SK-N-SH (cell line): ENCODE results near the gene CALR3. TPM values are rescaled to one million over a fixed set of nuclear protein-coding genes. Genes with fewer than 3 reads are reported as not detected.

Source experiments
- CTCF ChIA-PET: fragments of 300-600, 350-600 bp; formaldehyde crosslinking; extraction: SDS; loops from one replicate; lab custom pipeline; 2021; lab: Yijun Ruan, JAX
- POLR2A ChIA-PET: fragments of 350-600 bp; sonication (Branson Sonifier 250); formaldehyde crosslinking; extraction: SDS; loops from one replicate; lab custom pipeline; 2020; ENCODE audit warnings: antibody characterized with exemption, inconsistent platforms; lab: Yijun Ruan, JAX
- DNase-seq: peaks from one replicate; pipeline ENCODE4 v3.0.0; 2012
- H2AFZ ChIP-seq: fragments of 200-600 bp; sonication (generic); 2 replicates; pipeline ENCODE4 v1.8.1; 2016; ENCODE audit warnings: antibody characterized with exemption, mild to moderate bottlenecking, low read depth
- H3F3A ChIP-seq: fragments of 200-600 bp; sonication (generic); replicated peaks from 2 replicates; pipeline ENCODE3; 2016; ENCODE audit warnings: antibody characterized with exemption, mild to moderate bottlenecking; ENCODE audit not compliant: insufficient read depth
- H3K27ac ChIP-seq, 2 experiments: fragments of 200-500 bp in 1 of 2; fragments of 200-600 bp in 1 of 2; sonication (Bioruptor generic) in 1 of 2; sonication (generic), shearing (Covaris generic) in 1 of 2; 2 replicates each; pipeline versions ENCODE4 v1.5.1 to v1.6.1; 2014 to 2016; ENCODE audit warnings: low read depth in 2 of 2, inconsistent platforms in 1 of 2, low read length in 1 of 2, mild to moderate bottlenecking in 1 of 2, mixed read lengths in 1 of 2
- H3K27me3 ChIP-seq: fragments of 200-600 bp; sonication (generic), shearing (Covaris generic); 2 replicates; pipeline ENCODE4 v1.6.1; 2016; ENCODE audit warnings: mixed run types; ENCODE audit not compliant: insufficient read depth
- H3K36me3 ChIP-seq, 2 experiments: fragments of 200-500 bp in 1 of 2; fragments of 200-600 bp in 1 of 2; sonication (Bioruptor generic) in 1 of 2; sonication (generic) in 1 of 2; replicated peaks in 1 of 2; 2 replicates each; pipeline versions ENCODE3 to v1.5.1; 2014 to 2016; ENCODE audit warnings: low read length in 1 of 2, mild to moderate bottlenecking in 1 of 2; ENCODE audit not compliant: insufficient read depth in 2 of 2, control insufficient read depth in 1 of 2
- H3K4me1 ChIP-seq, 2 experiments: fragments of 200-500 bp in 1 of 2; fragments of 200-600 bp in 1 of 2; sonication (Bioruptor generic) in 1 of 2; sonication (generic), shearing (Covaris generic) in 1 of 2; 2 replicates each; pipeline versions ENCODE4 v1.5.1 to v1.6.1; 2014 to 2016; ENCODE audit warnings: low read depth in 1 of 2, low read length in 1 of 2, mixed run types in 1 of 2; ENCODE audit not compliant: insufficient read depth in 2 of 2, control insufficient read depth in 1 of 2
- H3K4me2 ChIP-seq: fragments of 200-600 bp; sonication (generic), shearing (Covaris generic); 2 replicates; pipeline ENCODE4 v1.6.1; 2017; ENCODE audit warnings: mixed run types
- H3K4me3 ChIP-seq, 2 experiments: fragments of 200-500 bp in 1 of 2; fragments of 200-600 bp in 1 of 2; sonication (Bioruptor generic) in 1 of 2; sonication (generic), shearing (Covaris generic) in 1 of 2; 2 replicates each; pipeline versions ENCODE4 v1.5.1 to v1.8.1; 2014 to 2016; ENCODE audit warnings: low read depth in 2 of 2, inconsistent platforms in 1 of 2, low read length in 1 of 2, mild to moderate bottlenecking in 1 of 2, mixed read lengths in 1 of 2, moderate library complexity in 1 of 2
- H3K79me2 ChIP-seq: fragments of 200-600 bp; sonication (generic); 2 replicates; pipeline ENCODE4 v1.8.1; 2017; ENCODE audit warnings: mild to moderate bottlenecking; ENCODE audit not compliant: insufficient read depth
- H3K9ac ChIP-seq: fragments of 200-600 bp; sonication (generic); 2 replicates; pipeline ENCODE4 v1.6.1; 2017; ENCODE audit warnings: mixed run types
- H3K9me2 ChIP-seq: fragments of 200-600 bp; sonication (generic); 2 replicates; pipeline ENCODE4 v1.6.1; 2017; ENCODE audit warnings: mixed run types
- H3K9me3 ChIP-seq: fragments of 200-600 bp; sonication (generic); 2 replicates; pipeline ENCODE4 v1.6.1; 2017; ENCODE audit warnings: mixed run types, mild to moderate bottlenecking, moderate library complexity
- H4K20me1 ChIP-seq: fragments of 200-600 bp; sonication (generic); 2 replicates; pipeline ENCODE4 v1.6.1; 2017; ENCODE audit warnings: mild to moderate bottlenecking, mixed run types; ENCODE audit not compliant: insufficient read depth
- ELF1 ChIP-seq: IDR thresholded peaks from 2 replicates; pipeline ENCODE4 v1.4.0; 2012
- EP300 ChIP-seq, 2 experiments: IDR thresholded peaks; 2 replicates each; pipeline versions ENCODE4 v1.4.0 to v1.6.1; 2012; ENCODE audit warnings: borderline replicate concordance in 1 of 2, low read depth in 1 of 2, low read length in 1 of 2
- EZH2phosphoT487 ChIP-seq: fragments of 200-600 bp; sonication (generic); IDR thresholded peaks from 2 replicates; pipeline ENCODE4 v1.6.1; 2017; ENCODE audit warnings: low read depth, mixed run types, mild to moderate bottlenecking, antibody characterized with exemption, moderate library complexity, borderline replicate concordance
- FOSL2 ChIP-seq: IDR thresholded peaks from 2 replicates; pipeline ENCODE4 v1.4.0; 2012; ENCODE audit warnings: low read depth, mild to moderate bottlenecking, moderate library complexity, borderline replicate concordance
- GATA2 ChIP-seq: sonication (generic); formaldehyde crosslinking; IDR thresholded peaks from 2 replicates; pipeline ENCODE4 v1.5.0; 2020; ENCODE audit warnings: mild to moderate bottlenecking, missing genetic modification reagents
- MXI1 ChIP-seq: IDR thresholded peaks from 2 replicates; pipeline ENCODE4 v1.6.1; 2012; ENCODE audit warnings: mild to moderate bottlenecking, low read depth, low read length, improper control_type of control experiment
- NRF1 ChIP-seq: IDR thresholded peaks from 2 replicates; pipeline ENCODE4 v1.6.1; 2012; ENCODE audit warnings: low read depth, mild to moderate bottlenecking, low read length
- RCOR1 ChIP-seq: fragments of 150-350 bp; IDR thresholded peaks from 2 replicates; pipeline ENCODE4 v1.6.1; 2017; ENCODE audit warnings: antibody characterized with exemption, low read length
- SMC3 ChIP-seq: IDR thresholded peaks from 2 replicates; pipeline ENCODE4 v1.6.1; 2012; ENCODE audit warnings: low read depth, low read length, improper control_type of control experiment
- TCF12 ChIP-seq: IDR thresholded peaks from 2 replicates; pipeline ENCODE4 v1.4.0; 2012
- WGBS: methylation state at CpG from one replicate; pipeline ENCODE4 v1.1.6; 2017; ENCODE audit warnings: low lambda C conversion rate; 5-methylcytosine and 5-hydroxymethylcytosine counted together
- polyA plus RNA-seq, 3 experiments: library from polyadenylated mRNA; depleted of rRNA; stranded (reverse); fragments of >200 nt; gene quantifications; 2 replicates each; pipeline ENCODE4 v1.2.3, GENCODE V29; 2012
- TF ChIP-seq, protein P1 (sequence below): IDR thresholded peaks from 2 replicates; pipeline ENCODE4 v1.4.0; 2012; ENCODE audit warnings: low read depth
- TF ChIP-seq, protein P2 (sequence below): IDR thresholded peaks from 2 replicates; pipeline ENCODE4; 2012
- TF ChIP-seq, protein P3 (sequence below): fragments of 150-350 bp; IDR thresholded peaks from 2 replicates; pipeline ENCODE4 v1.6.1; 2016; ENCODE audit warnings: mild to moderate bottlenecking, low read depth, low read length
- TF ChIP-seq, protein P4 (sequence below): IDR thresholded peaks from 2 replicates; pipeline ENCODE4 v1.4.0; 2012; ENCODE audit warnings: low read depth, borderline replicate concordance

CALR3 gene
- polyA plus RNA-seq, 1 of the 3 experiments (the other 2 are of a cell fraction) = not detected

DNA sequence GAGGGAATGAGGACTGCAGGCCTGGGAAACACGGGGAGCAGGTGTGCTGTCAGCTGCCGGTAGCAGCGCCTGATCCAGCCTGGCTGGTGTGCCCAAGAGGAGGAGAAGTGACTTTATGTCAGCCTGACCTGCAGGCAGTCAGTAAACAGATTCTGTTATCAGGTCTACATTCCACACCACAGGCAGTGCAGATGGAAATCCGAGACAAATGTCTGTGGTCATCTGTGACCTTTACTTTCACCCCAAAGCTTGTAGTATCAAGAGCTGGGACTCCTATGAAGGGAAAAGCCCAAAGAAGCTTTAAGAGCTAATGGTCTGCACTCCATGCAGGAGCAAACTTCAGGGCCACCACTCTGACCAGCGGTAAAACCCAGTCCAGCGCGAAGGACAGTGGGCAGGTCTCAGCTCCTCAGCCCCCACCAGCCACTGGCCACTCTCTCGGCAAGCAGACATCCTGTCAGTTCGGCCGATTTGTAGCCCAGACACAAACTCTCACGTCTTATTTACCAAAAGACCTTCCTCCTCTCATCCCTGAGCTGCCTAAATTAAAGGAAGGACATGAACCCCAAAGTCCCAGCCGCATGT is 31.9 kb downstream of the CALR3 start:
- peak; percentile 50 for DNase-seq
- no peak overlapping the region for H2AFZ ChIP-seq
- H3K9me2 ChIP-seq = no peaks in the 10 kb centered on the region
- H3K36me3 ChIP-seq = no peaks in the 10 kb centered on the region
- peaks cover 0 to 27% of the 10 kb centered on the region in 2 experiments; a peak in 1 of 4 replicates for H3K4me1 ChIP-seq
- peaks cover 3% of the 10 kb centered on the region for H3F3A ChIP-seq
- peaks cover 28% of the 10 kb centered on the region for H4K20me1 ChIP-seq
- no peaks in the 10 kb centered on the region for H3K9me3 ChIP-seq
- H3K27me3 ChIP-seq = no peaks in the 10 kb centered on the region
- POLR2A ChIA-PET = no interaction called here
- 75% methylated on average over 9 of the region's 12 CpGs for WGBS
- H3K9ac ChIP-seq = no peak overlapping the region
- CTCF ChIA-PET = interaction anchor here (0.6 kb wide), 1 partner anchor 37 kb away, joined by 3 read pairs; no protein-coding TSS in a partner anchor
- peak overlapping the region in 1 of 2 experiments; percentile 48; a peak in 2 of 4 replicates for H3K27ac ChIP-seq
- peaks cover 98% of the 10 kb centered on the region for H3K79me2 ChIP-seq
- peak; percentile 65; the same call in 1 of the 2 replicates for TF ChIP-seq RCOR1
- TF ChIP-seq, protein P1, sequence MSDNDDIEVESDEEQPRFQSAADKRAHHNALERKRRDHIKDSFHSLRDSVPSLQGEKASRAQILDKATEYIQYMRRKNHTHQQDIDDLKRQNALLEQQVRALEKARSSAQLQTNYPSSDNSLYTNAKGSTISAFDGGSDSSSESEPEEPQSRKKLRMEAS = no peak
- TF ChIP-seq MXI1 = 0 out of 2 replicates have a peak, but pooled peaks have one; percentile 48
- TF ChIP-seq, protein P2, sequence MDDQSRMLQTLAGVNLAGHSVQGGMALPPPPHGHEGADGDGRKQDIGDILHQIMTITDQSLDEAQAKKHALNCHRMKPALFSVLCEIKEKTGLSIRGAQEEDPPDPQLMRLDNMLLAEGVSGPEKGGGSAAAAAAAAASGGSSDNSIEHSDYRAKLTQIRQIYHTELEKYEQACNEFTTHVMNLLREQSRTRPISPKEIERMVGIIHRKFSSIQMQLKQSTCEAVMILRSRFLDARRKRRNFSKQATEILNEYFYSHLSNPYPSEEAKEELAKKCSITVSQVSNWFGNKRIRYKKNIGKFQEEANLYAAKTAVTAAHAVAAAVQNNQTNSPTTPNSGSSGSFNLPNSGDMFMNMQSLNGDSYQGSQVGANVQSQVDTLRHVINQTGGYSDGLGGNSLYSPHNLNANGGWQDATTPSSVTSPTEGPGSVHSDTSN = no peak
- peak in 1 of 2 experiments; percentile 38; a peak in 1 of 4 replicates for TF ChIP-seq EP300 (IDR thresholded peaks at IDR 0.05; ENCODE audit: borderline replicate concordance in 1 of 2, low read depth in 1 of 2, low read length in 1 of 2)
- TF ChIP-seq, protein P3, sequence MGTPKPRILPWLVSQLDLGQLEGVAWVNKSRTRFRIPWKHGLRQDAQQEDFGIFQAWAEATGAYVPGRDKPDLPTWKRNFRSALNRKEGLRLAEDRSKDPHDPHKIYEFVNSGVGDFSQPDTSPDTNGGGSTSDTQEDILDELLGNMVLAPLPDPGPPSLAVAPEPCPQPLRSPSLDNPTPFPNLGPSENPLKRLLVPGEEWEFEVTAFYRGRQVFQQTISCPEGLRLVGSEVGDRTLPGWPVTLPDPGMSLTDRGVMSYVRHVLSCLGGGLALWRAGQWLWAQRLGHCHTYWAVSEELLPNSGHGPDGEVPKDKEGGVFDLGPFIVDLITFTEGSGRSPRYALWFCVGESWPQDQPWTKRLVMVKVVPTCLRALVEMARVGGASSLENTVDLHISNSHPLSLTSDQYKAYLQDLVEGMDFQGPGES = no peak
- TF ChIP-seq, protein P4, sequence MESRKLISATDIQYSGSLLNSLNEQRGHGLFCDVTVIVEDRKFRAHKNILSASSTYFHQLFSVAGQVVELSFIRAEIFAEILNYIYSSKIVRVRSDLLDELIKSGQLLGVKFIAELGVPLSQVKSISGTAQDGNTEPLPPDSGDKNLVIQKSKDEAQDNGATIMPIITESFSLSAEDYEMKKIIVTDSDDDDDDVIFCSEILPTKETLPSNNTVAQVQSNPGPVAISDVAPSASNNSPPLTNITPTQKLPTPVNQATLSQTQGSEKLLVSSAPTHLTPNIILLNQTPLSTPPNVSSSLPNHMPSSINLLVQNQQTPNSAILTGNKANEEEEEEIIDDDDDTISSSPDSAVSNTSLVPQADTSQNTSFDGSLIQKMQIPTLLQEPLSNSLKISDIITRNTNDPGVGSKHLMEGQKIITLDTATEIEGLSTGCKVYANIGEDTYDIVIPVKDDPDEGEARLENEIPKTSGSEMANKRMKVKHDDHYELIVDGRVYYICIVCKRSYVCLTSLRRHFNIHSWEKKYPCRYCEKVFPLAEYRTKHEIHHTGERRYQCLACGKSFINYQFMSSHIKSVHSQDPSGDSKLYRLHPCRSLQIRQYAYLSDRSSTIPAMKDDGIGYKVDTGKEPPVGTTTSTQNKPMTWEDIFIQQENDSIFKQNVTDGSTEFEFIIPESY = no peak
- no peak overlapping the region for H3K4me3 ChIP-seq
- no peak overlapping the region for H3K4me2 ChIP-seq

DNA sequence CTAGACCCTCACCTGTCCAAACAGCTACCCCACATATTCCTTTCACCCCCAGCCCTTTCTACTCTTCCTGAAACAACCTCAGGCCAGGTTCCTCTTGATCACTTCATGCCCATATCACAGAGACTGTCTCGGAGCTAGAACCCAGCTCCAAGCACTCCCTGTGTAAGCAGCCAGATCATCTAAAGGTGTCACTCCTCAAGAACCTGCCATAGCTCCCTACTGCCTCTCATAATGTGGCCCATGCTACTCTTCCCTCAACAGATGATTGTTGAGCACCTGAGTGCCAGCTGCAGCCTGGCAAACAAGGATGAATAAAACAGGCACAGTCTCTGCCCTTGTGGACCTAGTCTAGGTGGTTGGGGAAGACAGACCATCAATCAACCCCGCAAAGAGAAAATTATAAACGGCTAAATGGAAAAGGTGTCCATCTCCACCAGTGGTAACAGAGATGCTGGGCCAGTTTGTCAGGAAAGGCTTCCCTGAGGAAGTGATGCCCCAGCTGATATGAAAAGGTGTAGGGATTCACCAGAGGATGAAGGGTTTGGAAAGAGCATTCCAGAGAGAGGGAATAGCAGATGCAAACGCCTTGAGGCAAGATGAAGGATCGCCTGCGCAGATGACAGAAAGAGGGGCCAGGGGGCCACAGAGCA is 32.5 kb downstream of the CALR3 start:
- no peaks in the 10 kb centered on the region for H3K27me3 ChIP-seq
- peaks cover 0 to 33% of the 10 kb centered on the region in 2 experiments; a peak in 1 of 4 replicates for H3K4me1 ChIP-seq
- H3K4me2 ChIP-seq = no peak overlapping the region
- no peak overlapping the region for H3K9ac ChIP-seq
- peaks cover 98% of the 10 kb centered on the region for H3K79me2 ChIP-seq
- no peak overlapping the region for H3K4me3 ChIP-seq
- 85% methylated on average over 6 of the region's 6 CpGs for WGBS
- DNase-seq = no peak
- H3K36me3 ChIP-seq = no peaks in the 10 kb centered on the region
- peaks cover 3% of the 10 kb centered on the region for H3F3A ChIP-seq
- H3K9me2 ChIP-seq = no peaks in the 10 kb centered on the region
- H2AFZ ChIP-seq = no peak overlapping the region
- H4K20me1 ChIP-seq = peaks cover 24% of the 10 kb centered on the region
- H3K9me3 ChIP-seq = no peaks in the 10 kb centered on the region
- CTCF ChIA-PET = interaction anchor here (0.7 to 1.3 kb wide), 2 partner anchors 80 to 217 kb away, joined by 3 read pairs; no protein-coding TSS in a partner anchor
- H3K27ac ChIP-seq = peak overlapping the region in 1 of 2 experiments; percentile 48; a peak in 1 of 4 replicates
- POLR2A ChIA-PET = no interaction called here
- TF ChIP-seq MXI1 (no peak), FOSL2 (no peak), SMC3 (no peak), ELF1 (no peak), NRF1 (no peak), TCF12 (no peak), GATA2 (CRISPR knock-in tag) (no peak), EZH2phosphoT487 (no peak), RCOR1 (no peak)
- TF ChIP-seq, protein P4 = no peak
- TF ChIP-seq, protein P3 = no peak
- TF ChIP-seq, protein P2 = no peak
